BE2C (cell line): ENCODE data around the gene MRPL10.

Experiments
- DNase-seq: peaks from one replicate; pipeline ENCODE4 v3.0.0-alpha.2; 2020
- H3K27me3 ChIP-seq: fragments of 250-450 bp; sonication (Bioruptor Pico); 2 replicates; pipeline ENCODE4 v1.5.1; 2020; ENCODE audit warnings: mild to moderate bottlenecking
- H3K36me3 ChIP-seq: fragments of 250-450 bp; sonication (Bioruptor Pico); 2 replicates; pipeline ENCODE4 v1.5.1; 2020; ENCODE audit warnings: mild to moderate bottlenecking
- H3K4me1 ChIP-seq: fragments of 250-450 bp; sonication (Bioruptor Pico); 2 replicates; pipeline ENCODE4 v1.5.1; 2020
- H3K4me3 ChIP-seq: 2 replicates; pipeline ENCODE4 v1.5.1; 2011; ENCODE audit warnings: low read depth, low read length
- H3K9me3 ChIP-seq: fragments of 250-450 bp; sonication (Bioruptor Pico); 2 replicates; pipeline ENCODE4 v1.5.1; 2020
- CTCF ChIP-seq: IDR thresholded peaks from 2 replicates; pipeline ENCODE4 v1.5.1; 2012; ENCODE audit warnings: mild to moderate bottlenecking, low read depth, low read length

The MRPL10 gene

GRCh38 chr17:47829870-47830269 lies 1.5 kb downstream of the MRPL10 start:
- TF ChIP-seq CTCF, result no peak
- H3K9me3 ChIP-seq, result no peaks in the 10 kb centered on the region
- no peaks in the 10 kb centered on the region for H3K27me3 ChIP-seq
- no peak for DNase-seq
- no peak overlapping the region for H3K4me3 ChIP-seq
- H3K4me1 ChIP-seq, result no peaks in the 10 kb centered on the region
- peaks cover 26% of the 10 kb centered on the region for H3K36me3 ChIP-seq

- Histone ChIP-seq H3K4me3 (no peak overlapping the region), H3K27me3 (no peaks in the 10 kb centered on the region), H3K4me1 (peaks cover 8% of the 10 kb centered on the region; the same call in 1 of the 2 replicates), H3K9me3 (no peaks in the 10 kb centered on the region), H3K36me3 (peaks cover 39% of the 10 kb centered on the region)
- no peak for DNase-seq
- TF ChIP-seq CTCF, result no peak
Measured at GRCh38 chr17:47823519-47823918, 7.8 kb downstream of the MRPL10 start.

- Histone ChIP-seq H3K4me1 (peaks cover 8% of the 10 kb centered on the region; the same call in 1 of the 2 replicates), H3K36me3 (peaks cover 38% of the 10 kb centered on the region), H3K9me3 (no peaks in the 10 kb centered on the region), H3K27me3 (no peaks in the 10 kb centered on the region), H3K4me3 (no peak overlapping the region)
- no peak for TF ChIP-seq CTCF
- no peak for DNase-seq
Measured at GRCh38 chr17:47822785-47823184, 8.6 kb downstream of the MRPL10 start.

- Histone ChIP-seq H3K4me1 (peaks cover 8% of the 10 kb centered on the region; the same call in 1 of the 2 replicates), H3K4me3 (peak within 1 kb of the TSS; percentile 82), H3K9me3 (no peaks in the 10 kb centered on the region), H3K36me3 (peaks cover 30% of the 10 kb centered on the region), H3K27me3 (no peaks in the 10 kb centered on the region)
- peak; percentile 14; the same call in 1 of the 2 replicates for TF ChIP-seq CTCF
- peak; percentile 92 for DNase-seq
Measured at GRCh38 chr17:47821424-47822391, 9.6 kb downstream of the MRPL10 start, which contains the start of gene OSBPL7. OSBPL7 (minus strand) TSS chr17:47821794; CDS start chr17:47820278, 1,516 bp downstream.

- peaks cover 23% of the 10 kb centered on the region for H3K36me3 ChIP-seq
Measured at GRCh38 chr17:47821031-47821423, 10.3 kb downstream of the MRPL10 start.

More at GRCh38 chr17:47821031-47821423, 10.3 kb downstream of the MRPL10 start:
- TF ChIP-seq CTCF, result no peak
- Histone ChIP-seq H3K4me1 (peaks cover 8% of the 10 kb centered on the region; the same call in 1 of the 2 replicates), H3K4me3 (peak overlapping the region; percentile 82), H3K9me3 (no peaks in the 10 kb centered on the region), H3K27me3 (no peaks in the 10 kb centered on the region)
- no peak for DNase-seq
